ENCODE results near the gene SLC35B3.
"Not testable (repeated sequence)": the region's sequence is repeated elsewhere in the genome, so short reads cannot be mapped to it uniquely, and the experiment has no call there.

SLC35B3 gene

GRCh38 chr6:8435093-8435844 is at the start of gene SLC35B3:
SLC35B3 (minus strand) TSS chr6:8435545.
- peak; percentile 98 for DNase-seq

- DNase-seq = no peak
These were observed 48.3 kb upstream of the SLC35B3 start for GRCh38 chr6:8483650-8484049.

GRCh38 chr6:8481727-8482126 is 46.4 kb upstream of the SLC35B3 start:
- no peak for DNase-seq

GRCh38 chr6:8478418-8478817 is 43.1 kb upstream of the SLC35B3 start:
- DNase-seq = no peak

- DNase-seq = no peak
These were observed 41.3 kb upstream of the SLC35B3 start for GRCh38 chr6:8476656-8477055.

GRCh38 chr6:8468552-8469356 is 33.4 kb upstream of the SLC35B3 start:
- no peak for DNase-seq

- DNase-seq = no peak
These were observed 27.3 kb upstream of the SLC35B3 start for GRCh38 chr6:8462694-8463093.

GRCh38 chr6:8462169-8462568 is 26.8 kb upstream of the SLC35B3 start:
- DNase-seq = no peak

GRCh38 chr6:8446391-8446790 is 11.0 kb upstream of the SLC35B3 start:
- no peak for DNase-seq

GRCh38 chr6:8445930-8446329 is 10.6 kb upstream of the SLC35B3 start:
- not testable (repeated sequence) for DNase-seq

- DNase-seq = no peak
These were observed 6.8 kb upstream of the SLC35B3 start for GRCh38 chr6:8442150-8442549.

GRCh38 chr6:8441452-8441851 is 6.1 kb upstream of the SLC35B3 start:
- DNase-seq = no peak

GRCh38 chr6:8439601-8440268 is 4.4 kb upstream of the SLC35B3 start:
- no peak for DNase-seq

- no peak for DNase-seq
These were observed 2.5 kb upstream of the SLC35B3 start for GRCh38 chr6:8437813-8438212.

- DNase-seq = no peak
These were observed 1.6 kb upstream of the SLC35B3 start for GRCh38 chr6:8436966-8437365.

GRCh38 chr6:8435845-8436168 is 462 bp upstream of the SLC35B3 start:
- no peak for DNase-seq

- no peak for DNase-seq
These were observed 635 bp downstream of the SLC35B3 start for GRCh38 chr6:8434727-8435092.

- DNase-seq = no peak
These were observed 2.7 kb downstream of the SLC35B3 start for GRCh38 chr6:8432614-8433013.

GRCh38 chr6:8429821-8430220 is 5.5 kb downstream of the SLC35B3 start:
- no peak for DNase-seq

GRCh38 chr6:8426544-8426943 is 8.8 kb downstream of the SLC35B3 start:
- DNase-seq = not testable (repeated sequence)

- DNase-seq = no peak
These were observed 15.2 kb downstream of the SLC35B3 start for GRCh38 chr6:8420031-8420588.

GRCh38 chr6:8415913-8416312 is 19.4 kb downstream of the SLC35B3 start:
- DNase-seq = no peak

- no peak for DNase-seq
These were observed 20.1 kb downstream of the SLC35B3 start for GRCh38 chr6:8415280-8415679.

GRCh38 chr6:8414844-8415243 is 20.5 kb downstream of the SLC35B3 start:
- no peak for DNase-seq

Data from stimulated activated CD4-positive, alpha-beta T cell treated with anti-CD3 and anti-CD28 coated beads, Interleukin-4, amount 100 ng/mL, for 24 hours (primary cell).